ENCODE measurements around the gene APOBEC3F.
"Not testable (repeated sequence)": the region's sequence is repeated elsewhere in the genome, so short reads cannot be mapped to it uniquely, and the experiment has no call there.

DNA sequence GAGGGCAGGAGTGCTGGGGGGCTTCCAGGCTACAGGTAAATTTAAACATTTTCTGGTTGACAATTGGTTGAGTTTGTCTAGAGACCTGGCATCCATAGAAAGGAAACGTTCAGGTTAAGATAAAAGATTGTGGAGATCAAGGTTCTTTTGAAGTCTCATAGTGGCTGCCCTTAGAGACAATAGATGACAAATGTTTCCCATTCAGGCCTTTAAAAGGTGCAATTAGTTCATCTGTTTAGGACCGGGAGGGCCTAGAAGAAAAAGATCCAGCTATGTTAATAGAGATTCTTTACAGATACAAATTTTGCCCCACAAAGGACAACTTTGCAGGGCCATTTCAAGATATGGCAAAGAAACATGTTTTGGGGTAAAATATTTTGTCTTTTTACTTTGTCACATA, 3.6 kb upstream of the APOBEC3F start:
- TF ChIP-seq, protein P1, sequence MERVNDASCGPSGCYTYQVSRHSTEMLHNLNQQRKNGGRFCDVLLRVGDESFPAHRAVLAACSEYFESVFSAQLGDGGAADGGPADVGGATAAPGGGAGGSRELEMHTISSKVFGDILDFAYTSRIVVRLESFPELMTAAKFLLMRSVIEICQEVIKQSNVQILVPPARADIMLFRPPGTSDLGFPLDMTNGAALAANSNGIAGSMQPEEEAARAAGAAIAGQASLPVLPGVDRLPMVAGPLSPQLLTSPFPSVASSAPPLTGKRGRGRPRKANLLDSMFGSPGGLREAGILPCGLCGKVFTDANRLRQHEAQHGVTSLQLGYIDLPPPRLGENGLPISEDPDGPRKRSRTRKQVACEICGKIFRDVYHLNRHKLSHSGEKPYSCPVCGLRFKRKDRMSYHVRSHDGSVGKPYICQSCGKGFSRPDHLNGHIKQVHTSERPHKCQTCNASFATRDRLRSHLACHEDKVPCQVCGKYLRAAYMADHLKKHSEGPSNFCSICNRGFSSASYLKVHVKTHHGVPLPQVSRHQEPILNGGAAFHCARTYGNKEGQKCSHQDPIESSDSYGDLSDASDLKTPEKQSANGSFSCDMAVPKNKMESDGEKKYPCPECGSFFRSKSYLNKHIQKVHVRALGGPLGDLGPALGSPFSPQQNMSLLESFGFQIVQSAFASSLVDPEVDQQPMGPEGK (CRISPR knock-in tag; IDR thresholded peaks at IDR 0.05; ENCODE audit: borderline replicate concordance), result not testable (repeated sequence)
- TF ChIP-seq PPARA (CRISPR knock-in tag; IDR thresholded peaks at IDR 0.05; ENCODE audit: borderline replicate concordance); ARNTL (CRISPR knock-in tag; IDR thresholded peaks at IDR 0.05; ENCODE audit: borderline replicate concordance, low read depth); ISL1 (CRISPR knock-in tag; IDR thresholded peaks at IDR 0.05); CSDC2 (CRISPR knock-in tag; IDR thresholded peaks at IDR 0.05); TOX (CRISPR knock-in tag; IDR thresholded peaks at IDR 0.05; ENCODE audit: borderline replicate concordance); ZFP3 (CRISPR knock-in tag; IDR thresholded peaks at IDR 0.05); RARB (CRISPR knock-in tag; IDR thresholded peaks at IDR 0.05); ZNF565 (CRISPR knock-in tag; conservative IDR thresholded peaks at IDR 0.05; ENCODE audit: low read depth): not testable (repeated sequence)
- TF ChIP-seq, protein P2, sequence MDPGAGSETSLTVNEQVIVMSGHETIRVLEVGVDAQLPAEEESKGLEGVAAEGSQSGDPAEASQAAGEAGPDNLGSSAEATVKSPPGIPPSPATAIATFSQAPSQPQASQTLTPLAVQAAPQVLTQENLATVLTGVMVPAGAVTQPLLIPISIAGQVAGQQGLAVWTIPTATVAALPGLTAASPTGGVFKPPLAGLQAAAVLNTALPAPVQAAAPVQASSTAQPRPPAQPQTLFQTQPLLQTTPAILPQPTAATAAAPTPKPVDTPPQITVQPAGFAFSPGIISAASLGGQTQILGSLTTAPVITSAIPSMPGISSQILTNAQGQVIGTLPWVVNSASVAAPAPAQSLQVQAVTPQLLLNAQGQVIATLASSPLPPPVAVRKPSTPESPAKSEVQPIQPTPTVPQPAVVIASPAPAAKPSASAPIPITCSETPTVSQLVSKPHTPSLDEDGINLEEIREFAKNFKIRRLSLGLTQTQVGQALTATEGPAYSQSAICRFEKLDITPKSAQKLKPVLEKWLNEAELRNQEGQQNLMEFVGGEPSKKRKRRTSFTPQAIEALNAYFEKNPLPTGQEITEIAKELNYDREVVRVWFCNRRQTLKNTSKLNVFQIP (CRISPR knock-in tag; IDR thresholded peaks at IDR 0.05; ENCODE audit: borderline replicate concordance, low read depth), result not testable (repeated sequence)

All from SK-N-SH treated with all-trans-retinoic acid at 6 μM for 48 hours (cell line).